Stimulated activated CD4-positive, alpha-beta T cell treated with anti-CD3 and anti-CD28 coated beads, Interleukin-4, amount 100 ng/mL, for 24 hours (primary cell): ENCODE measurements around the gene KIR3DL3.
"Not testable (repeated sequence)": the region's sequence is repeated elsewhere in the genome, so short reads cannot be mapped to it uniquely, and the experiment has no call there.

Source experiments
- DNase-seq: peaks from one replicate; pipeline ENCODE4 v3.0.0-alpha.2; 2020

The KIR3DL3 gene

DNA sequence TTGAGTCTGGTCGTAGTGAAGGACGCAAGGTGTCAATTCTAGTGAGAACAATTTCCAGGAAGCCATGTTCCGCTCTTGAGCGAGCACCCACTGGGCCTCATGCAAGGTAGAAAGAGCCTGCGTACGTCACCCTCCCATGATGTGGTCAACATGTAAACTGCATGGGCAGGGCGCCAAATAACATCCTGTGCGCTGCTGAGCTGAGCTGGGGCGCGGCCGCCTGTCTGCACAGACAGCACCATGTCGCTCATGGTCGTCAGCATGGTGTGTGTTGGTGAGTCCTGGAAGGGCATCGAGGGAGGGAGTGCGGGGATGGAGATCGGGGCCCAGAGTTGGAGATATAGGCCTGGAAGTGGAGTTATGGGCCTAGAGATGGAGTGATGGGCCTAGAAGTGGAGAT is 14.1 kb downstream of the KIR3DL3 start, which contains the start of gene KIR2DL3:
TSS of gene KIR2DL3 (plus strand) at position 208 of the 400 bp plus-strand sequence. CDS start at position 241, 33 bp downstream.
- DNase-seq, result not testable (repeated sequence)

DNA sequence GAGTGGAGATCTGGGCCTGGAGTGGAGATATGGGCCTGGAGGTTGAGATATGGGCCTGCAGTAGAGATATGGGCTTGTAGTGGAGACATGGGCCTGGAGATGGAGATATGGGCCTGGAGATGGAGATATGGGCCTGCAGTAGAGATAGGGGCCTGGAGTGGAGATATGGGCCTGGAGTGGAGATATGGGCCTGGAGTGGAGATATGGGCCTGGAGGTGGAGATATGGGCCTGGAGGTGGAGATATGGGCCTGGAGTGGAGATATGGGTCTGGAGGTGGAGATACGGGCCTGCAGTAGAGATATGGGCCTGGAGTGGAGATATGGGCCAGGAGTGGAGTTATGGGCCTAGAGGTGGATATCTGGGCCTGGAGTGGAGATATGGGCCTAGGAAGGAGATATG is 14.5 kb downstream of the KIR3DL3 start:
- DNase-seq, result no peak

GRCh38 chr19:54739587-54740497 is 15.6 kb downstream of the KIR3DL3 start:
- DNase-seq, result no peak

- DNase-seq, result not testable (repeated sequence)
These were observed 17.7 kb downstream of the KIR3DL3 start for GRCh38 chr19:54741950-54742349.

- not testable (repeated sequence) for DNase-seq
These were observed 19.8 kb downstream of the KIR3DL3 start for GRCh38 chr19:54744080-54744479.

GRCh38 chr19:54747614-54748322 is 23.5 kb downstream of the KIR3DL3 start:
- not testable (repeated sequence) for DNase-seq

- not testable (repeated sequence) for DNase-seq
These were observed 26.0 kb downstream of the KIR3DL3 start for GRCh38 chr19:54750276-54750675.

DNA sequence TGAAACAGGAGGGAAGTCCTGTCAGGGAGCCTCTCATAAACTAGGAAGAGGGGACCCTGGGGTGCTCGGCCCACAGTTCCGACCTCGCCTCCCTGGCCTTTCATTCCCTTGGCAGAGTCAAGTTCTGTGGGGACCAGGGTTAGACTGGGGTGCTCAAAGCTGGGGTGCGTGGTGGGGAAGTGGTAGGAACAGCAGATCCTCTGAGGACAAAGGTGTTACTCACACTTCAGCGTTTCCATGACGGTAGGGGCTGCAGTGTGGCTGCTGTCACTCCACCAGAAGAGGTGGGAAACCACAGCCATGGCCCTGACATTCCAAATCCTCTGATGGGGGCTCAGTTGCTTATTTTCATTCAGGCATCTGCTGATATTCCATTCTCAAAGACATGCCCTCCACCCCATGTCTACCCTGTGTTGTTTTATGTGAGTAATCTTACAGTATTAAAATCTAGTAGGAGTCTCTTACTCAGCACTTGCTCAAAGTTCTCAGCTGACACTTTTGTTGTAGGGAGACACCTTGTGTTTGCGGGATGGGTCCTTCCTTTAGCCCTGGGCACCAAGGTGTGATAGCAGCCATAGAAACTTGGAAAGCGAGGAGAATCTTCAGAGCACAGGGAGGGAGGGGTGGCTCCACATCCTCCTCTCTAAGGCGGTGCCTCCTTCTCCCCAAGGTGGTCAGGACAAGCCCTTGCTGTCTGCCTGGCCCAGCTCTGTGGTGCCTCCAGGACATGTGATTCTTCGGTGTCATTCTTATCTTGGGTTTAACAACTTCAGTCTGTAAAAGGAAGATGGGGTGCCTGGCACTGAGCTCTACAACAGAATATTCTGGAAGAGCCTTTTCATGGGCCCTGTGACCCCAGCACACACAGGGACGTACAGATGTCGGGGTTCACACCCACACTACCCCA is 32.2 kb downstream of the KIR3DL3 start:
- DNase-seq, result not testable (repeated sequence)

DNA sequence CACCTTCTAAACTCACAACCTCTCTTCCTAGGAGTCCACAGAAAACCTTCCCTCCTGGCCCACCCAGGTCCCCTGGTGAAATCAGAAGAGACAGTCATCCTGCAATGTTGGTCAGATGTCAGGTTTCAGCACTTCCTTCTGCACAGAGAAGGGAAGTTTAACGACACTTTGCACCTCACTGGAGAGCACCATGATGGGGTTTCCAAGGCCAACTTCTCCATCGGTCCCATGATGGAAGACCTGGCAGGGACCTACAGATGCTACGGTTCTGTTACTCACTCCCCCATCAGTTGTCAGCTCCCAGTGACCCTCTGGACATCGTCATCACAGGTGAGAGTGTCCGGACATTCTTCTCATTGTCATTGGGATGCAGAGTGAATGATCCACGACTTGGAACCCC is 34.3 kb downstream of the KIR3DL3 start:
- not testable (repeated sequence) for DNase-seq

GRCh38 chr19:54764219-54764618 is 40.0 kb downstream of the KIR3DL3 start:
- DNase-seq, result not testable (repeated sequence)

DNA sequence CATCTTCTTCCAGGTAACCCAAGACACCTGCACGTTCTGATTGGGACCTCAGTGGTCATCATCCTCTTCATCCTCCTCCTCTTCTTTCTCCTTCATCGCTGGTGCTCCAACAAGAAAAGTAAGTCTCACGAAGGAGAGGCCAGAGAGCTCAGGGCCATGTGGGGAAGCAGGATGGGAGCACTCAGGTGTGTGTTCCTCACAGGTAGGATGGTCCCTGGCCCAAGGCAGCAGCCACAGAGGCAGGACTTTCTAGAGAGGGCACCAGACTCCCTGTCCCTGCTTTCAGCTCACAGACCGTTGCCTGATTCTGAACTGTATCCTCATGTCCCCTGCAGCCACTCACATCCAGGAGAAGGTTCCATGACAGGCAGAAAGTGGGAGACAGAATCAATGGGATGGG is 42.2 kb downstream of the KIR3DL3 start:
- not testable (repeated sequence) for DNase-seq

- not testable (repeated sequence) for DNase-seq
These were observed 45.4 kb downstream of the KIR3DL3 start, which contains the start of gene KIR2DL1 for GRCh38 chr19:54769646-54770045. KIR2DL1 (plus strand) TSS chr19:54769793; CDS start chr19:54769851, 58 bp downstream.

- not testable (repeated sequence) for DNase-seq
These were observed 46.3 kb downstream of the KIR3DL3 start for GRCh38 chr19:54770511-54770910.

DNA sequence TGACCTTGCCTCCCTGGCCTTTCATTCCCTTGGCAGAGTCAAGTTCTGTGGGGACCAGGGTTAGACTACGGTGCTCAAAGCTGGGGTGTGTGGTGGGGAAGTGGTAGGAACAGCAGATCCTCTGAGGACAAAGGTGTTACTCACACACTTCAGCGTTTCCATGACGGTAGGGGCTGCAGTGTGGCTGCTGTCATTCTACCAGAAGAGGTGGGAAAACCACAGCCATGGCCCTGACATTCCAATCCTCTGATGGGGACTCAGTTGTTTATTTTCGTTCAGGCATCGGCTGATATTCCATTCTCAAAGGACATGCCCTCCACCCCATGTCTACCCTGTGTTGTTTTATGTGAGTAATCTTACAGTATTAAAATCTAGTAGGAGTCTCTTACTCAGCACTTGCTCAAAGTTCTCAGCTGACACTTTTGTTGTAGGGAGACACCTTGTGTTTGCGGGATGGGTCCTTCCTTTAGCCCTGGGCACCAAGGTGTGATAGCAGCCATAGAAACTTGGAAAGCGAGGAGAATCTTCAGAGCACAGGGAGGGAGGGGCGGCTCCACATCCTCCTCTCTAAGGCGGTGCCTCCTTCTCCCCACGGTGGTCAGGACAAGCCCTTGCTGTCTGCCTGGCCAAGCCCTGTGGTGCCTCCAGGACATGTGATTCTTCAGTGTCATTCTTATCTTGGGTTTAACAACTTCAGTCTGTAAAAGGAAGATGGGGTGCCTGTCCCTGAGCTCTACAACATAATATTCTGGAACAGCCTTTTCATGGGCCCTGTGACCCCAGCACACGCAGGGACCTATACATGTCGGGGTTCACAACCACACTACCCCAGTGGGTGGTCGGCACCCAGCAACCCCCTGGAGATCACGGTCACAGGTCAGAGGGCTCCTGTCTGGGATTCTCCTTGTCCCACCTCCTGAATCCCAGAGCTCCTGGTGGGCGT is 47.0 kb downstream of the KIR3DL3 start:
- DNase-seq, result not testable (repeated sequence)

DNA sequence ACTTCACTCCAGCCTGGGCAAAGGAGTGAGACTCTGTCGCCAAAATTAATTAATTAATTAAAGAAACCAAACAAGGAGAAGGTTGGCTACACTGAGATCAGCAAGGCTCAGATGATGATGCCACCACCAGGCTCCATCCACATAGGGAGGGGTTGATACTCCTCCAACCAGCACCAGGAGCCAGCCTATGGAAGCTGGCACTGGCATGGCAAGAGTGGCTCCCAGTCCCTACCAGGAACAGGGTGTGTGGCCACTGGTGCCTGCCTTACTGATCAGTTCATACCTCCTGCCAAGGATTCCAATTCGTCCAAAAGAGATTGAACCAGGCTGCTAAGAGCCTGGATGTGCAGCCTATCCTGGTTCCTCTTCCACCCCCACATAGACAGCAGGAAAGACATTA is 48.4 kb downstream of the KIR3DL3 start:
- DNase-seq, result not testable (repeated sequence)

- not testable (repeated sequence) for DNase-seq
These were observed 51.0 kb downstream of the KIR3DL3 start for GRCh38 chr19:54775095-54775815.

DNA sequence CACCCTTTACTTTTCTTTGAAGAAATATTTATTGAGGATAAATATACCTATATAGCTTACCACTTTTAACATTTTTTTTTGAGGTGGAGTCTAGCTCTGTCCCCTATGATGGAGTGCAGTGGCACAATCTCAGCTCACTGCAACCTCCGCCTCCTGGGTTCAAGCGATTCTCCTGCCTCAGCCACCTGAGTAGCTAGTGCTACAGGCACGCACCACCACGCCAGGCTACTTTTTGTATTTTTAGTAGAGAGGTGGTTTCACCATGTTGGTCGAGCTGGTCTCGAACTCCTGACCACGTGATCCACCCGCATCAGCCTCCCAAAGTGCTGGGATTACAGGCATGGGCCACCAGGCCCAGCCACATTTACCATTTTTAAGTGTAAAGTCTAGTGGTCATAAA is 51.6 kb downstream of the KIR3DL3 start:
- not testable (repeated sequence) for DNase-seq

- not testable (repeated sequence) for DNase-seq
These were observed 53.6 kb downstream of the KIR3DL3 start for GRCh38 chr19:54777851-54778250.

DNA sequence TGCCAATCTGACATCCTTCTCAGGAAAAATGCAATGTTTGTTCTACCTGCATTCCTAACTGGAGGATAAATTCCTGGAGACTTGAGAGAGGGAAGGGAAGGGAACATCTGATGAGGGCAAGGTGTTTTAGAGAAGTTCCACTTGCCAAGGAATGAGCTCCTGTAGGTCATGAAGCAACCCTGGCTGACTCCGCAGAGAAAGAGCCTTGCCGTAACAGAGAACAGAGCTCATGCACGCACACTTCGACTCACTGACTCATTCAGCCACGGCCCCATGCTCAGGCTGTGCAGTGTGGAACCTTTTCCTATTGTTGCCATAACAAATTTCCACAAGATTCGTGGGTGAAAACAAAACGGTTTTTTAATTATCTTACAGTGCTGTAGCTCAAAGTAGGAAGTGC is 54.7 kb downstream of the KIR3DL3 start:
- not testable (repeated sequence) for DNase-seq

GRCh38 chr19:54782916-54783315 is 58.7 kb downstream of the KIR3DL3 start:
- DNase-seq, result not testable (repeated sequence)
